GM23248 (cell line): Measurements from ENCODE around the gene DRAXIN.

Experiments
- EZH2 ChIP-seq: fragments of 200-600 bp; sonication (generic); IDR thresholded peaks from 2 replicates; pipeline ENCODE4 v1.6.1; 2018; ENCODE audit warnings: antibody characterized with exemption, mild to moderate bottlenecking; ENCODE audit not compliant: insufficient read depth, poor library complexity, severe bottlenecking
- EZH2phosphoT487 ChIP-seq: fragments of 200-600 bp; sonication (generic); IDR thresholded peaks from 2 replicates; pipeline ENCODE4 v1.6.1; 2018; ENCODE audit warnings: antibody characterized with exemption, moderate library complexity, mild to moderate bottlenecking, low read depth; ENCODE audit not compliant: insufficient read depth

- TF ChIP-seq EZH2 (no peak), EZH2phosphoT487 (no peak)
Observed at GRCh38 chr1:11751087-11751486, 59.6 kb downstream of the DRAXIN start.
